Left renal pelvis (tissue), 4 donors: ENCODE results near the gene DEPDC7. TPM values are rescaled to one million over a fixed set of nuclear protein-coding genes. Genes with fewer than 3 reads are reported as not detected.
"Not testable (repeated sequence)": the region's sequence is repeated elsewhere in the genome, so short reads cannot be mapped to it uniquely, and the experiment has no call there.

Experiments used
- DNase-seq, 4 donors: peaks; one replicate each; pipeline ENCODE4 v3.0.0-alpha.2; 2013; ENCODE audit warnings: low read depth in 4 of 4, low spot score in 3 of 4
- polyA plus RNA-seq, 4 donors: library from polyadenylated mRNA; unstranded; fragments of 120-200 nt; gene quantifications; one replicate each; pipeline ENCODE4 v1.2.1, GENCODE V29; 2013; ENCODE audit not compliant: insufficient read length in 4 of 4

Gene DEPDC7
- polyA plus RNA-seq, 4 donors = 4.6 to 9.1 (median 6.5) TPM

DNA sequence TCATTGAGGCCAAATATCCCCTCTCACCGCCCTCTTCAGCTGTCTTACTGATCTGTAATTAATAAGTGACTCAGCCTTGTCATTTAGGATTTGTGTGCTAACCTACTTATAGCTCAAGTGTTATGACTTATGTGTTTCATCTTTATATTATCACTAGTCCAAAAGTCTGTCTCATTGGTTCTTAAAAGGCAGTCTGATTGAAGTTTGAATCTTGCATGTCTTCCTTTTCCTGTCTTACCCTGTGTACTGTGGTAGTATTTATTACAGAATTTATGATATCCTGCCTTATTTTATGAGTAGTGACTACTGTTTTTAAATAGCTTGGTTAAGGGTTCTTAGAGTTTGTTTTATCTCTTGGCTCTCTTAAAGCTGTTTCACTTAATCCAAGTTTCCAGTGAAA, 6.3 kb downstream of the DEPDC7 start:
- no peak for DNase-seq

DNA sequence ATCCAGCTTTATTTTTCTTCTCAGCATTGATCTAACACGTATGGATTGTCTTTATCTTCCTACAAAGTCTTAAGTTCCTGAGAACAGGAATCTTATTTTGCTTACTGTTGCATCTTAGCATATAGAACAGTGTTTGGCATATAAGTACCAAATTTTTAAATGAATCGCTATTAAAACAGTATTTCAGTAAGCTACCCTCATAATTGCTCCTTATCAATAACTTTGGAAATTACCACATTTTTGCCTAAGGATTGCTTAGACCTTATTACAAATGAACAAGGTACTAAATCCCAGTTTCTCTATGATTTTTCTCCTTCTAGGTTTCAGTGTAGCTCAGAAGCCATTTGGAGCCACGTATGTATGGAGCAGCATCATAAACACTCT, 9.7 kb downstream of the DEPDC7 start:
- DNase-seq = no peak

DNA sequence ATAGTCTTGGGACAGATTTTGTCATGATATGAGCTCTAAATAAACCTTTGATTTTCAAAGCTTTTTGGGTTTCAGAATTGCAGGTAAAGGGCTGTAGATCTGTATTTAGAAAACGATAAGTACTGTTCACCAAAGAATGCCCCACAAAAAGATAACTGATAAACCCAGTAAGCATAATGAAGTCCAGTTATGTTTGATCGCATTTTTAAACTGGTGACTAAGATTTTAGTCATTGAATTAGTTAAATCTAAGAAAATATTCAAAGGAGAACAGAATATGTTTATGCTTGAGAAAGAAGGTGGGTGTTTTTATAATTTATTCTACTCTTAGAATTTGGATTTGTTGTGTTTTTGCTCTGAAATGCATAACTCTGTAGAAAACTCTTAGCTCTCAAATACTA, 11.6 kb downstream of the DEPDC7 start:
- DNase-seq = no peak

DNA sequence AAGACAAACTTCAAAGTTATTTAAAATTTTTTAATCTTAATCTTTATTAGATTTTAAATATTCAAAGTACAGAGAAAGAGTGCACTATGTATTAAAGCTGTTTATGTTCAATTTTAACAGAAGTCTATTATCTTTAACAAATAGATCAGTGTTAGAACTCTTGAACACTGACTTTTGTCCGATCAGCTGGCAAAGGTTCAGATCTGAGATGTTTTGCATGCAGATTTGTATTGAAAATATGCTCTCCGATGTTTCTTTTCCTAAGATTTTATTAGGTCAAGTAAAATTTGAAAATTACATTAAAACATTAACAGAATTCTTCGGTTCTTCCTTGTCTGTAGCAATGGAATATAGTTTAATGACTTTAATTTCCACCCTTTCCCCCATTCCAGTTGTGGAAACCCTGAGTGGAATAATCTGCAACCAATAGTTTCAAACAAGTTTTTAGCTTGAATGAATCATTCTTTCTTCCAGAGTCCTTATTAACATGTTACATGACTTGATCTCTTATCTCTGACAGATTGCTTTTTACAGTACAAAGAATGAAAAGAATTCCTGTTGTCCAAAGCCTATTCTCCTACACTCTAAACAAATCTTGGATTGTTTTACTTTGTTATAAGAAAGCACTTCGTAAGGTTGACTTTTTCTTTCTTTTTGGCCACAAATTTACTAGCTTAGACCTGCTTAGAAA, 12.3 kb downstream of the DEPDC7 start:
- DNase-seq = no peak

DNA sequence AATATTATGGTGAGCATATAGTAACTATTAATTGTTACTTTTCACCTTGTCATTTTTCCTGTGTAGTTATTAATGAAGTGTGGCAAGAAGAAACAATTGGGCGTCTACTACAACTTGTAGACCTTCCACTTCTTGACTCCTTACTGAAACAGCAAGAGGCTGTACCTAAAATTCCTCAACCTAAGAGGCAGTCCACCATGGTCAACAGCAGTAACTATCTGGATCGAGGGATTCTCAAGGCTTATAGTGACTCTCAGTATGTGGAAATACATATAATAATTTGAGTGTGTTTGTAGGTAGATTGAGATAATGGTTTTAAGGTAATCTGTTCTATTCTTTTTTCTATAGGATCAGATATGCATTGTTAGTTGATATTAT, 12.8 kb downstream of the DEPDC7 start:
- DNase-seq = no peak

- not testable (repeated sequence) for DNase-seq
Measured at GRCh38 chr11:33029218-33029617, 13.5 kb downstream of the DEPDC7 start.

GRCh38 chr11:33033493-33033892, 17.8 kb downstream of the DEPDC7 start:
- no peak for DNase-seq

DNA sequence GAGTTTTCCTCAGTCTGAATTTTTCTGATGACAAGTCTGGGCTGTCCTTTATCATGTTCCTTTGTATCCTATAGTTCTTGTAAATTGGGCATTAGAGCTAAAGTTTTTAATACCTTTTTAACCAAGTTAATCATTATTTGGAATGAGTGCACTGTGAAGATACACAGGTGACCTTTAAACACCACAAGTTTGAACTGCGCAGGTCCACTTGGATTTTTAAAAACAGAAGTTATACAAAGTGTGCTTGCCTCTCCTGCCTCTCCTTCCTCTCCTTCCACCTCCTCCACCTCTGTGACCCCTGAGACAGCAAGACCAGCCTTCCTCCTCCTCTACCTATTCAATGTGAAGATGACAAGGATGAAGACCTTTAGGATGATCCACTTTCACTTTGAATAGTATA, 19.3 kb downstream of the DEPDC7 start:
- no peak for DNase-seq

GRCh38 chr11:33039274-33040032, 23.8 kb downstream of the DEPDC7 start, which contains the start of gene TCP11L1:
TCP11L1 (plus strand) TSS chr11:33039572; CDS start chr11:33043774, 4,202 bp downstream.
- peak; percentile 83 to 87 (median 85) for DNase-seq

- no peak for DNase-seq
Measured at GRCh38 chr11:33040033-33040861, 24.6 kb downstream of the DEPDC7 start.

DNA sequence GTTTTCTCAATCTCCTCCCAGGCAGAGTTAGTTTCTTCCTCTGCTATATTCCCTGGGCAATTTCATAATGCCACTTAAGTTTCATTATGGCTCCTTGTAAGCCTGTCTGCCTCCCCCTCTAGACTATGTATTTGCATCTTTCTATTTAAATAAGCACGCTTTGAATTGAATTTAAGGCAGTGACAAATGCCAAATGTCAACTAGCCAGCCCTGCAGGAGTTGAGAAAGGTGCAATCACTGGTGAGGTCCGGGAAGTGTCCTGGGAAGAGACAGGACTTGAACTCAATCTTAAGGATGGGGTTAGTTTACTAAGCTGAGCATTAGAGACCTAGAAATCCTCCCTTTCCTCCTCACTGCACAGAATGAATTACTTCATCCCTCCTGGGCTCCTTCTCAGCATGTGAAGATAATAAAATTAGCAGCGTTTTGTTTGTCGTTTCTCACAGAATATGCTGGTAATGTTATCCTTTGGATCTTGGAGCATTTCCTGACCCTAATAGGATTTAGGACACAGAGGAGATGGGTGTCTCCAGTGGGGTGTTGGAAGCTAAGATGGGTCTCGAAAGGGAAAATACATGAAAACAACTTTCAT, 25.3 kb downstream of the DEPDC7 start:
- DNase-seq = no peak

DNA sequence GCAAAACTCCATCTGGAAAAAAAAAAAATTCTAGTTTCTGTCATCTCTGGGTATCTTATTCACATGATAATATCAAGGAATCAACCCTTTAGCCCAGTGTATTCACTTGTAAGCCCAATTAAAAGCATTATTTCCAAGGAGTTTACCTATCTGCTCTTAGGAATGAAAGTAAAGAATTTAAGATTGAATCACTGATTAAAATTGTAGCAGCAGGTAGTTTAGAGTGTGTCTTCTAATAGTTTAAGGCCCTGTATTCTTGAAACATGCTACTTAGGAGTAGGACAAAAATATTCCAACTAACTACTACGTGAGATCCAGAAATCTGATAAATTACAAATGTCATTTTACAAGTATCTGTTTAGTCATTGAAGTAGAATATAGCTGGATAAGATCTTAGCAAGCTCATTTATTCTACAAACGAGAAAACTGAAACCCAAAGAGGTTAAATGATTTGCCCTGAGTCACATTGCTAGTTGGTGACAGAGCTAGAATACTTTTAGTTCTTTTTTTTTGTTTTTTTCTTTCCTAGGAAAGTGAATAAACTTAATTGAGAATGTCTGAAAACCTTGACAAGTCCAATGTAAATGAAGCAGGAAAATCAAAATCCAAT, 27.6 kb downstream of the DEPDC7 start:
- DNase-seq = no peak

- no peak for DNase-seq
Measured at GRCh38 chr11:33044285-33044756, 28.6 kb downstream of the DEPDC7 start.

DNA sequence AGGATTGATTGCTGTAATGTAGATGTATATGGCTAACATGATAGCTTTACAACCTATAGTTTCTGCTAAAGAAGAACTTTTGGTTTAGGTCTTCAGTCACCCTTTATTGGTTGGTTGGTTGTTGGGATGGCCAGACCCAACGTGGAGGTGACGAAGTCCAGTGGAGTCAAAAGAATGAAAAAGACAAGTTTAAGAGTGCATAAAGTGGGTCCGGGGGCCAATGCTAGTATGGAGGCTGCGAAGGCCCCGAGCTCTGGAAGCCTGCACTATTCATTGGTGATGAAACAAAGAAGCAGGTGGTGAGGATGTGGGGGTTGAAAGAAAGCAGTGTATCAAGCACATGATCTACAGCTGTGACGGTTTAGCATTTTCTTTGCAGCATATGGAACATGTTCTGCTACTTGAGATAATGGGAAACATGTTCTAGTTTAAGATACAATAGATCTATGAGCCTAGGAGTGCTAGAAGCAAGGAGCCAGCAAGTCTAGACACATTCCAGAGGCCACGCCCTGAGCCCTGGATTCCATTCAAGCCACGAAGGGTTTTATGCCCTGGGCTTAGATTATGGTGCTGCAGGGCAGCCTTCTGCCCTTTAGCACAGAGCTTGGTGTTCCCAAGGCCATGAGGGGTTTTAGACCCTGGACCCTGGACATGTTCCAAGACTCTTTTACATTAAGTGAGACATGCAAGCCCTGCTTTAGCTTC, 30.0 kb downstream of the DEPDC7 start:
- no peak for DNase-seq

DNA sequence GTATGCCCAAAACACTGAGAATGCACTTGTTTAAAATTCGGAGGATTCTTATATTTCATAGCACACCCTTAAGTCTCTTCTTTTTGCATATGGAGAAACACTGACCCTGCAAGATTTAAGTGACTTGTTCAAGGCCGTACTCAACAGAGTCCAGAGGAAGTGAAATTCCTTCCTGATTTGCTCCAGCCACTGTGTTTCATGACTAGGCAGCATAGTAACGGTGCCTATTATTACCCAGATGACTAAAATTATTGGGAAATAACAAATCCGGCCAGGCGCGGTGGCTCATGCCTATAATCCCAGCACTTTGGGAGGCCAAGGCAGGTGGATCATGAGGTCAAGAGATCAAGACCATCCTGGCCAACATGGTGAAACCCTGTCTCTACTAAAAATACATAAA, 33.0 kb downstream of the DEPDC7 start:
- DNase-seq = not testable (repeated sequence)

GRCh38 chr11:33049565-33050408, 34.1 kb downstream of the DEPDC7 start:
- DNase-seq = not testable (repeated sequence)

GRCh38 chr11:33052231-33052630, 36.6 kb downstream of the DEPDC7 start:
- no peak for DNase-seq

DNA sequence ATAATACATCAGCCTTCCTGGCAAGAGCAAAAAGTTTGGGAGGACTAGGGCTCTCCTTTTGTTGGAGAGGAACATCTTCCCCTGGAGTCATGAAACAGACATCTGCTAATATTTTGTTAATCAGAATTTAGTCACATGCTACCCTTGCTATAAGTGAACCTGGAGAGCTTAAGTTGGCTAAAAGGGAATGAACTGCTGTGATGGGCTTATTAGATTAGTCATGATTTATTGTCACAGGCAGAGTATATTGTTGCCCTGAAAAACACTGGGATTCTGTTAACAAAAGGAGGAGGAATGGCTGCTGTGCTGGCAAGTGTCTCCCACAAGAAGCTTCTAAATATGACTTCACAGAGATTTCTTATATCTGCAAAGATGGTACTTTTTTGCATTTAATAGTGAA, 39.7 kb downstream of the DEPDC7 start:
- DNase-seq = no peak

DNA sequence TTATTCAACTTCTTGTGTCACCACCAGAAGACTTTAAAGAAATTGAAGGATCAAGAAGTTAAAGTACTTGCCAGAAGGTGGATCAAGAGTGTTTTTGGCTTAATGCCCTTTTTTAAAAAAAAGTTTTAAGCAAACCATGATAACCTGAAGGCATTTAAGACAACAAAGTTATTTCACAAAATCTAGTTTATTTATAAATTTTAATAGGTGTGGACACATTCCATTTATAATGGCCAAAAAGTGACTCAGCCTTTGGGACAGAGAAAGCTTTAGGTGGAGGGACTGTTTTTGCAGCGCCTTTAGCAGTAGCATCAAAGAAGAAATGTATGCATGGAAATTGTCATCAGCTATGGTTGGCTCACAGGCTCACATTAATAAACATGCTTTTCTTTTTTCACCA, 41.6 kb downstream of the DEPDC7 start:
- no peak for DNase-seq
